BE2C (cell line): ENCODE results near the gene PRSS57.

Source experiments
- DNase-seq: peaks from one replicate; pipeline ENCODE4 v3.0.0-alpha.2; 2020
- H3K27me3 ChIP-seq: fragments of 250-450 bp; sonication (Bioruptor Pico); 2 replicates; pipeline ENCODE4 v1.5.1; 2020; ENCODE audit warnings: mild to moderate bottlenecking
- H3K36me3 ChIP-seq: fragments of 250-450 bp; sonication (Bioruptor Pico); 2 replicates; pipeline ENCODE4 v1.5.1; 2020; ENCODE audit warnings: mild to moderate bottlenecking
- H3K4me1 ChIP-seq: fragments of 250-450 bp; sonication (Bioruptor Pico); 2 replicates; pipeline ENCODE4 v1.5.1; 2020
- H3K4me3 ChIP-seq: 2 replicates; pipeline ENCODE4 v1.5.1; 2011; ENCODE audit warnings: low read depth, low read length
- H3K9me3 ChIP-seq: fragments of 250-450 bp; sonication (Bioruptor Pico); 2 replicates; pipeline ENCODE4 v1.5.1; 2020
- TF ChIP-seq, protein P1 (sequence below): IDR thresholded peaks from 2 replicates; pipeline ENCODE4 v1.5.1; 2012; ENCODE audit warnings: mild to moderate bottlenecking, low read depth, low read length

The PRSS57 gene

DNA sequence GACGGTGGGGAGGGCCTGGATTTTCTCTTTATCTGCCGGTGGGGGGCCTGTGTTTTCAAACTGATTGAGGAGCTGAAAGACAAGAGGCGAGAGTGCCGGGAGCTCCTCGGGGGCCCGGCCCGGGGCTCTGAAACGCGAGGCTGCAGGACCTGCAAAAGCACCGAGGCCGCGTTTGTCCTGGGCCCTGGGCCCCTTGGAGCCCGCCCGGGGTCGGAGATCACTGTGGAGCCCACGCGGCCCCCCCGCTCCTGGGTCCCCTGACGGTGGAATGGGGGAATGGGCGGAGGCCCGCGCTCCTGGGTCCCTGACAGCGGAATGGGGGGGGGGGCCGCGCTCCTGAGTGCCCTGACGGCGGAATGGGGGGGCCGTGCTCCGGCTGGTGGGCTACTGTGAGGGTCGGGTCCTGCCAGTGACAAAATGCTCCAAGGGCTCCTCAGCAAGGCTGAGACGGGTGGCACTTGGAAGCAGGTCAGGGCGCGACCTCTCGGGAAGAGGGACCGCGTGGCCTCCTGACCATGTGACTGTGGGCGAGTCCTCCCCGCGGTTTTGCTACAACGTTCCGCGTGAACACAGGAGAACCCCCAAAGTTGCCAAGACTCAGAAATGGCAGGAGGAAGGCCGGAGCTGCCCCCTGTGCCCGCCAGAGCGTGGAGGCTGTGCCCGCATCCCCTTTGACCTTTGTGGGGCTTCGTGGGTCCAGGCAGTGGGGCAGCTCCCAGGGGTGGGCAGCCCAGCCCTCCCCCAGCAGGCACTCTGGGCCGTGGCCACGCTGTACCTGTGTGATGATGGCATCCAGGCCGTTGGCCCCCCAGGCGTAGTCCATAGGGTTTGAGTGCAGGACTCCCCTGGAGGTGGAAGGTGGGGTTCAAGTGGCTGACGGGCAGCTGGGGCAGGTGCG lies 46.1 kb downstream of the PRSS57 start:
- Histone ChIP-seq H3K9me3 (no peaks in the 10 kb centered on the region), H3K36me3 (peaks cover 81% of the 10 kb centered on the region), H3K4me1 (no peaks in the 10 kb centered on the region), H3K4me3 (no peak overlapping the region), H3K27me3 (no peaks in the 10 kb centered on the region)
- TF ChIP-seq, protein P1, sequence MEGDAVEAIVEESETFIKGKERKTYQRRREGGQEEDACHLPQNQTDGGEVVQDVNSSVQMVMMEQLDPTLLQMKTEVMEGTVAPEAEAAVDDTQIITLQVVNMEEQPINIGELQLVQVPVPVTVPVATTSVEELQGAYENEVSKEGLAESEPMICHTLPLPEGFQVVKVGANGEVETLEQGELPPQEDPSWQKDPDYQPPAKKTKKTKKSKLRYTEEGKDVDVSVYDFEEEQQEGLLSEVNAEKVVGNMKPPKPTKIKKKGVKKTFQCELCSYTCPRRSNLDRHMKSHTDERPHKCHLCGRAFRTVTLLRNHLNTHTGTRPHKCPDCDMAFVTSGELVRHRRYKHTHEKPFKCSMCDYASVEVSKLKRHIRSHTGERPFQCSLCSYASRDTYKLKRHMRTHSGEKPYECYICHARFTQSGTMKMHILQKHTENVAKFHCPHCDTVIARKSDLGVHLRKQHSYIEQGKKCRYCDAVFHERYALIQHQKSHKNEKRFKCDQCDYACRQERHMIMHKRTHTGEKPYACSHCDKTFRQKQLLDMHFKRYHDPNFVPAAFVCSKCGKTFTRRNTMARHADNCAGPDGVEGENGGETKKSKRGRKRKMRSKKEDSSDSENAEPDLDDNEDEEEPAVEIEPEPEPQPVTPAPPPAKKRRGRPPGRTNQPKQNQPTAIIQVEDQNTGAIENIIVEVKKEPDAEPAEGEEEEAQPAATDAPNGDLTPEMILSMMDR, result no peak
- no peak for DNase-seq

DNA sequence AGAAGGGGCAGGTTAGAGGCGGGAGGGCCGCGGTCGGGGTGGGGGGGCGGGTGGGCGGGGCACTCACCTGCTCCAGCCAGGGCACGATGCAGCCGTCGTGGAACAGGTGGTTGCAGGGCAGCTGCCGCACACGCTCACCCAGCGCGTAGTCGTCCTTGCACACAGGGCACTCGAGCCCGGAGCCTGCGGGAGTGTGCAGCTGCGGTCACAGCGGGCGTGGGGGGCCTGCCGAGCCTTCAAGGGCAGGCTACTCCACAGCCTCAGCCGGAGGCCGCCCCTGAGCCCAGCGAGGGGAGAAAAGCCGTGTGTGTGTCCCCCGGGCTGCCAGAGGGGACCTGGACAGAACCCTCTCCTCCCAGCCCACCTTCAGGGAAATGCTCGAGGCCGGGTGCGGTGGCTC lies 46.9 kb downstream of the PRSS57 start:
- H3K4me1 ChIP-seq, result no peaks in the 10 kb centered on the region
- no peaks in the 10 kb centered on the region for H3K9me3 ChIP-seq
- H3K36me3 ChIP-seq, result peaks cover 73% of the 10 kb centered on the region
- TF ChIP-seq, protein P1, result no peak
- H3K27me3 ChIP-seq, result no peaks in the 10 kb centered on the region
- DNase-seq, result no peak
- H3K4me3 ChIP-seq, result no peak overlapping the region

DNA sequence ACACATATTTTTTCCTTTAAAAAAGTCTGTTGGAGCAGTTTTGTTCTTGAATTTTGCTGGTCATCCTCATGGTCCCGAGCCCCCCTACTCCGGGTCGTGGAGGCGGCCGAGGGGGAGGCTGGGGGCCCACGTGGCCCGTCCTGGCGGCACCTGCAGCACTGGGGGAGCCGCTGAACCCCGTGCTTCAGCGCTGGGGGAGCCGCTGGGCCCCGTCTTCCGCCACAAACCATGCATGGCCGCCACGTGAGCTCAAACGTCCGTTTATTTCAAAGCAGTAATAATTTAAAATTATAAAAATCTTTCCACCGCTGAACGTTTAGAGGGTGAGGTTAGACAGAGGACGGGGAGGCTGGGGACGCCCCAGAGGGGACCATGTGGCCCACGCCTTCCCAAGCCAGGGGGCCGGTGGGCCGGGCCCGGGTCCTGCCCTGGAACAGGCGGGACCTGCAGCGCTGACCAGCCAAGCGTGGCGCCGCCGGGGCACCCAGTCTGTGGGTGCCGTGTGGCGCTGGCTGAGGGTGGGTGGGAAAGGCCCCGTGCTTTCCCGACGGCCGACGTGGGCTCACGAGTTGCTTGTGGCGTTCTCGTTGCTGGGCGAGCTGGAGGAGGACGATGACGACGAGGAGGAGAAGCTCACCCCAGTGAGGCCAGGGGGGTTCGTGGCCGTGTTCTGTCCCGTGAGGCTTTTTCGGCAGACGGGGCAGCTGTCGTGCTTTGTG lies 47.5 kb downstream of the PRSS57 start:
- Histone ChIP-seq H3K4me3 (no peak overlapping the region), H3K9me3 (no peaks in the 10 kb centered on the region), H3K27me3 (no peaks in the 10 kb centered on the region), H3K36me3 (peaks cover 67% of the 10 kb centered on the region), H3K4me1 (no peaks in the 10 kb centered on the region)
- TF ChIP-seq, protein P1, result no peak
- no peak for DNase-seq

DNA sequence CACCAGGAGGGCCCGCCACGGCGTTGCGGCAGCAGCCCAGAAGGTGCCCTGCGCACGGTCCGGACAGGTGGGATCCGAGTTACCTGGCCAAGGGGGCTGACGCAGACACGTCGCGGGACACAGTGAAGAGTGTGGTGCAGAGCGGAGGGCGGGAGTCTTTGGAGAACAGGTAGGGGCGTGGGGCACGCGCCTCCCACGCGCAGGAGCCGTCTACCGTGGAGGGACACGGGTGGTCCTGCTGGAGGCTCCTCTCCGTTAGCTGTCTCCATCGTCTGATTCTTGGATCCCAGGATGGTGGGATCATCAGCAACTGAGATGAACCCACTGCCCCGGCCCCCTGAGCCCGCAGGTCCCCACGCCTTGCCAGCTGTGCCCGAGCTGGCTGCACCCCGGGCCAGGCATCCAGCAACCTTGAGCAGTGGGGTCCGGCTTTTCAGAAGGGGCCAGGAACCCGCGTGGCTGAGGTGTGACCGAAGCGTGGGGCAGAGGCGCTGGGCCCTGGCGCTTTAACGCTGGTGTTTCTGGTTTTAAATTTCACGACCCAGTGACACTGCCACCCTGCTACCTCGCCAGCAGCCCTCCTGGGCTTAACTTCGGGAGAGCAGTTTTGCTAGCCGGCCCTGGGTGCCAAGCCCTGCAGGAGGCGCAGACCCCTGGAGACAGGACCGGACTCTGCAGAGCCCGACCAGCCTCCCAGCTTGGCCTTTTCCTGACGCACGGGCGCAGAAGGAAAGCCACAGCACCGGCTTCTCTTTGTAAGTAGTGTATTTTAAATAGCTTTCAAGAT lies 48.3 kb downstream of the PRSS57 start:
- TF ChIP-seq, protein P1, result no peak
- DNase-seq, result no peak
- Histone ChIP-seq H3K27me3 (no peaks in the 10 kb centered on the region), H3K36me3 (peaks cover 60% of the 10 kb centered on the region), H3K9me3 (no peaks in the 10 kb centered on the region), H3K4me3 (no peak overlapping the region), H3K4me1 (no peaks in the 10 kb centered on the region)

DNA sequence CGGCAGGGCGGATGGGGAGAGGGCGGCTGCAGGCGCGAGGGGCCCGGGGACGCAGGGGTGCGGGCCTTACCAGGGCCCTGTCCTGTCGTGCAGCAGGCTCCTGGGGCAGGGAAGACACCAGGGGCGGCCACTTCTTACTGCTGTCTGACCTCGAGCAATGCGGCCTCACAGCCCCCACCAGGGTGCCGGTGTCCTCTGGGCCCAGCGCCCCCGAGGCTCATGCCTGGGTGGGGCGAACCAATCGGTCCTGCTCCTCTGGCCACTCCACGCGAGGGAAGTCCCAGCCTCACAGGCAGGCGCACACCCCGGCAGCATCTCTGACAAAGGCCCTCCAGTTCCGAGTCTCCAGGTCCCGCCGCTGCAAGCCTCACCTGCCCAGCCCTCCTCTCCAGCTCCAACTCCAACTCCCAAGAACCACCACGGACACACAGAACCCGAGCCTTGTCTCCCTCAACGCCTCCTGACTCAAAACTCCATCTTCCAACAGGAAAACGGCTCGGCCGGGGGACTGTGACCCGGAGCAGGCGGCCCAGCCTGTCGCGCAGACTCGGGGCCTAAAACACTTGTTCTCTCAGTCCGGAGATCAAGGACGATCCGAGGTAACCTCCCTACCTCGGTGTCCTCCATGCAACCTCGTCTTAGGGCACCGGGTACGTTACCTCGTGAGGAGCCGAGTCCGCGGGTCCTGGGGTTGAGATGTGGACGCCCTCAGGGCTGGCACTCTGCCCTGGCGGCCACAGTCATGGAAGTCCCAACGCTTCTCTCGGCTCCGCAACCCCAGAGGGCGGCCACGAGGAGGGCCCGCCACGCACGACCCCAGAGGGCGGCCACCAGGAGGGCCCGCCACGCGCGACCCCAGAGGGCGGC lies 49.1 kb downstream of the PRSS57 start:
- no peaks in the 10 kb centered on the region for H3K9me3 ChIP-seq
- H3K4me3 ChIP-seq, result no peak overlapping the region
- H3K4me1 ChIP-seq, result no peaks in the 10 kb centered on the region
- TF ChIP-seq, protein P1, result no peak
- peak; percentile 15 for DNase-seq
- no peaks in the 10 kb centered on the region for H3K27me3 ChIP-seq
- peaks cover 51% of the 10 kb centered on the region for H3K36me3 ChIP-seq
